GM23338 (cell line): ENCODE results near the gene ADAMTS17. TPM values are rescaled to one million over a fixed set of nuclear protein-coding genes. Genes with fewer than 3 reads are reported as not detected.

Source experiments
- ATAC-seq: fragments of 200-7000 bp; cut with Tn5 transposase; 3 replicates; pipeline ENCODE4 v1.9.1; 2020
- DNase-seq: peaks from one replicate; pipeline ENCODE4 v3.0.0-alpha.2; 2015; ENCODE audit warnings: low spot score
- H2AFZ ChIP-seq: fragments of 200-600 bp; sonication (generic); 2 replicates; pipeline ENCODE4 v1.8.0; 2016; ENCODE audit warnings: antibody characterized with exemption, mild to moderate bottlenecking, moderate library complexity
- H3F3A ChIP-seq: fragments of 200-600 bp; sonication (generic); replicated peaks from 2 replicates; pipeline ENCODE4 v1.8.0; 2017; ENCODE audit warnings: antibody characterized with exemption, mixed run types, low read depth
- H3K27ac ChIP-seq: fragments of 200-600 bp; sonication (generic); 2 replicates; pipeline ENCODE4 v1.6.1; 2016; ENCODE audit warnings: low read depth
- H3K27me3 ChIP-seq: fragments of 200-600 bp; sonication (generic); 2 replicates; pipeline ENCODE4 v1.8.0; 2016; ENCODE audit warnings: mild to moderate bottlenecking, mixed run types, moderate library complexity; ENCODE audit not compliant: insufficient read depth
- H3K36me3 ChIP-seq: fragments of 200-600 bp; sonication (generic); 2 replicates; pipeline ENCODE4 v1.8.0; 2016; ENCODE audit warnings: mild to moderate bottlenecking; ENCODE audit not compliant: insufficient read depth
- H3K4me1 ChIP-seq: fragments of 200-600 bp; sonication (generic); 2 replicates; pipeline ENCODE4 v1.8.0; 2016; ENCODE audit warnings: mild to moderate bottlenecking, moderate library complexity; ENCODE audit not compliant: insufficient read depth
- H3K4me2 ChIP-seq: fragments of 200-600 bp; sonication (generic); 2 replicates; pipeline ENCODE4 v1.7.1; 2017; ENCODE audit warnings: mixed run types
- H3K4me3 ChIP-seq: fragments of 200-600 bp; sonication (generic); 2 replicates; pipeline ENCODE4 v1.6.1; 2016; ENCODE audit warnings: mixed run types
- H3K79me2 ChIP-seq: fragments of 200-600 bp; sonication (generic); replicated peaks from 2 replicates; pipeline ENCODE4 v1.8.0; 2017; ENCODE audit warnings: mild to moderate bottlenecking; ENCODE audit not compliant: insufficient read depth
- H3K9me2 ChIP-seq: fragments of 200-600 bp; sonication (generic); 2 replicates; pipeline ENCODE4 v1.8.0; 2017; ENCODE audit not compliant: insufficient read depth
- H4K20me1 ChIP-seq: fragments of 200-600 bp; sonication (generic); replicated peaks from 2 replicates; pipeline ENCODE4 v1.8.0; 2017; ENCODE audit warnings: mild to moderate bottlenecking; ENCODE audit not compliant: insufficient read depth
- H3K27ac Mint-ChIP-seq: 2 replicates; pipeline ENCODE4 v1.8.0; 2020; ENCODE audit warnings: inconsistent platforms, mild to moderate bottlenecking, moderate library complexity, mixed read lengths
- H3K27me3 Mint-ChIP-seq: 3 replicates; pipeline ENCODE4 v1.8.0; 2022; ENCODE audit warnings: low read depth, mild to moderate bottlenecking, moderate library complexity, mixed read lengths, inconsistent platforms; ENCODE audit not compliant: insufficient read depth, poor library complexity
- H3K36me3 Mint-ChIP-seq: 3 replicates; pipeline ENCODE4 v1.8.0; 2021; ENCODE audit warnings: low read depth, mild to moderate bottlenecking, inconsistent platforms, moderate library complexity, mixed read lengths
- H3K4me1 Mint-ChIP-seq: 3 replicates; pipeline ENCODE4 v1.8.0; 2020; ENCODE audit warnings: mild to moderate bottlenecking, inconsistent platforms, mixed read lengths
- H3K4me3 Mint-ChIP-seq: 3 replicates; pipeline ENCODE4 v1.8.0; 2021; ENCODE audit warnings: moderate library complexity, mild to moderate bottlenecking, inconsistent platforms, mixed read lengths
- H3K9me3 Mint-ChIP-seq: 3 replicates; pipeline ENCODE4 v1.8.0; 2020; ENCODE audit warnings: moderate library complexity, mild to moderate bottlenecking, inconsistent platforms, mixed read lengths
- CREB1 ChIP-seq: fragments of 250-450 bp; sonication (Bioruptor Pico); IDR thresholded peaks from 2 replicates; pipeline ENCODE4 v1.5.0; 2020; ENCODE audit warnings: low read depth, mild to moderate bottlenecking, moderate library complexity
- CTCF ChIP-seq, 2 experiments: fragments of 200-600 bp in 1 of 2; sonication (generic) in 1 of 2; conservative IDR thresholded peaks; 2 replicates each; pipeline versions ENCODE4 v1.5.1 to v1.6.1; 2016 to 2017; ENCODE audit warnings: antibody characterized with exemption in 2 of 2, low read depth in 2 of 2, mild to moderate bottlenecking in 2 of 2, moderate library complexity in 1 of 2
- EZH2 ChIP-seq: fragments of 200-600 bp; sonication (generic); IDR thresholded peaks from one replicate; pipeline ENCODE4 v1.8.0; 2017; ENCODE audit warnings: antibody characterized with exemption, mild to moderate bottlenecking, low read depth; ENCODE audit not compliant: unreplicated experiment
- EZH2phosphoT487 ChIP-seq: fragments of 200-600 bp; sonication (generic); IDR thresholded peaks from one replicate; pipeline ENCODE4 v1.8.1; 2018; ENCODE audit warnings: antibody characterized with exemption; ENCODE audit not compliant: unreplicated experiment
- JUNB ChIP-seq: IDR thresholded peaks from one replicate; pipeline ENCODE4 v1.6.1; 2016; ENCODE audit warnings: antibody characterized with exemption; ENCODE audit not compliant: unreplicated experiment
- NANOG ChIP-seq: IDR thresholded peaks from 2 replicates; pipeline ENCODE4 v1.6.1; 2016; ENCODE audit warnings: antibody characterized with exemption, borderline replicate concordance
- POLR2AphosphoS5 ChIP-seq: IDR thresholded peaks from 2 replicates; pipeline ENCODE4 v1.6.1; 2016; ENCODE audit warnings: antibody characterized with exemption, low read depth
- REST ChIP-seq: IDR thresholded peaks from one replicate; pipeline ENCODE4 v1.6.1; 2018; ENCODE audit warnings: antibody characterized with exemption; ENCODE audit not compliant: unreplicated experiment
- ZNF114 ChIP-seq: fragments of 250-450 bp; sonication (Bioruptor Pico); IDR thresholded peaks from 2 replicates; pipeline ENCODE4 v1.5.0; 2020; ENCODE audit warnings: mild to moderate bottlenecking, moderate library complexity
- ZNF331 ChIP-seq: fragments of 250-450 bp; sonication (Bioruptor Pico); IDR thresholded peaks from 2 replicates; pipeline ENCODE4 v1.5.0; 2020; ENCODE audit warnings: low read depth, mild to moderate bottlenecking, moderate library complexity
- ZNF462 ChIP-seq: fragments of 250-450 bp; sonication (Bioruptor Pico); IDR thresholded peaks from 2 replicates; pipeline ENCODE4 v1.5.0; 2020; ENCODE audit warnings: mild to moderate bottlenecking, moderate library complexity
- polyA plus RNA-seq: library from polyadenylated mRNA; unstranded; fragments of >200 nt; fragmentation: Nextera tagmentation; extraction: Ambion mirVana; gene quantifications from 2 replicates; pipeline ENCODE4 v1.2.1, GENCODE V29; 2016
- total RNA-seq: library from RNA; depleted of rRNA; stranded (reverse); fragments of >200 nt; shearing (Covaris generic); gene quantifications from 2 replicates; pipeline ENCODE4 v1.2.3, GENCODE V29; 2014

ADAMTS17 gene
- total and polyA plus RNA-seq, 2 experiments from 2014 or later: 0.60 to 3.8 TPM

- TF ChIP-seq ZNF114: no peak
- no peak for TF ChIP-seq EZH2
- no peak for TF ChIP-seq CTCF (conservative IDR thresholded peaks at IDR 0.05; ENCODE audit: low read depth in 2 of 2)
- TF ChIP-seq NANOG: no peak
- no peak for TF ChIP-seq EZH2phosphoT487
Measured at GRCh38 chr15:100334456-100334855, 7.3 kb downstream of the ADAMTS17 start (continued).

GRCh38 chr15:100334015-100334414 is 7.8 kb downstream of the ADAMTS17 start:
- no peaks in the 10 kb centered on the region for H3K27me3 ChIP-seq
- no peaks in the 10 kb centered on the region for H4K20me1 ChIP-seq
- Mint-ChIP-seq H3K27me3 (peaks cover 5% of the 10 kb centered on the region), H3K36me3 (no peaks in the 10 kb centered on the region), H3K27ac (no peak overlapping the region), H3K4me1 (peaks cover 16% of the 10 kb centered on the region), H3K4me3 (no peak overlapping the region), H3K9me3 (no peaks in the 10 kb centered on the region)
- DNase-seq (no peak), ATAC-seq (no peak)
- no peaks in the 10 kb centered on the region; the same call in 1 of the 2 replicates for H3K9me2 ChIP-seq
- H3K79me2 ChIP-seq: no peaks in the 10 kb centered on the region
- no peaks in the 10 kb centered on the region for H3F3A ChIP-seq
- no peak overlapping the region for H3K4me2 ChIP-seq
- no peaks in the 10 kb centered on the region for H3K36me3 ChIP-seq
- no peak overlapping the region for H3K4me3 ChIP-seq
- H3K4me1 ChIP-seq: 0 out of 2 replicates have a peak, but pooled peaks cover 4% of the 10 kb centered on the region
- TF ChIP-seq ZNF462 (no peak), CTCF (conservative IDR thresholded peaks at IDR 0.05; ENCODE audit: low read depth in 2 of 2) (no peak), POLR2AphosphoS5 (no peak), REST (no peak), EZH2 (no peak), ZNF114 (no peak), EZH2phosphoT487 (no peak), CREB1 (CRISPR knock-in tag) (no peak), ZNF331 (no peak), JUNB (no peak)
- no peak overlapping the region for H2AFZ ChIP-seq
- H3K27ac ChIP-seq: no peak overlapping the region
